ENCODE data around the gene RAB43.
"Not testable (repeated sequence)": the region's sequence is repeated elsewhere in the genome, so short reads cannot be mapped to it uniquely, and the experiment has no call there.

Gene RAB43

GRCh38 chr3:129100274-129100673, 21.3 kb downstream of the RAB43 start:
- no peak for DNase-seq

- DNase-seq: no peak
Measured at GRCh38 chr3:129095285-129095684, 26.3 kb downstream of the RAB43 start.

GRCh38 chr3:129088312-129088711, 33.3 kb downstream of the RAB43 start:
- not testable (repeated sequence) for DNase-seq

- peak in 23 of 58 donors; percentile 4 to 53 (median 20) for DNase-seq
Measured at GRCh38 chr3:129087904-129088303, 33.7 kb downstream of the RAB43 start.

- no peak for DNase-seq
Measured at GRCh38 chr3:129087138-129087702, 34.4 kb downstream of the RAB43 start.

GRCh38 chr3:129085818-129086217, 35.8 kb downstream of the RAB43 start:
- DNase-seq: no peak

- DNase-seq: no peak
Measured at GRCh38 chr3:129085165-129085715, 36.4 kb downstream of the RAB43 start.

GRCh38 chr3:129084501-129084900, 37.1 kb downstream of the RAB43 start:
- DNase-seq: no peak

- no peak for DNase-seq
Measured at GRCh38 chr3:129082026-129082425, 39.6 kb downstream of the RAB43 start.

- DNase-seq: no peak
Measured at GRCh38 chr3:129081503-129081902, 40.1 kb downstream of the RAB43 start.

GRCh38 chr3:129078510-129078909, 43.1 kb downstream of the RAB43 start:
- DNase-seq: no peak

GRCh38 chr3:129077222-129077621, 44.4 kb downstream of the RAB43 start:
- no peak for DNase-seq

GRCh38 chr3:129070086-129070885, 51.3 kb downstream of the RAB43 start:
- no peak for DNase-seq

- DNase-seq: not testable (repeated sequence)
Measured at GRCh38 chr3:129069313-129070085, 52.1 kb downstream of the RAB43 start.

- DNase-seq: no peak
Measured at GRCh38 chr3:129068291-129068886, 53.2 kb downstream of the RAB43 start.

- DNase-seq: not testable (repeated sequence)
Measured at GRCh38 chr3:129067719-129068118, 53.9 kb downstream of the RAB43 start.

GRCh38 chr3:129065720-129066073, 55.9 kb downstream of the RAB43 start:
- no peak for DNase-seq

GRCh38 chr3:129065016-129065719, 56.4 kb downstream of the RAB43 start:
- no peak for DNase-seq

- DNase-seq: no peak
Measured at GRCh38 chr3:129063841-129064482, 57.6 kb downstream of the RAB43 start.

GRCh38 chr3:129063091-129063640, 58.4 kb downstream of the RAB43 start:
- DNase-seq: no peak

All from anterior cingulate cortex (tissue), 58 donors.